Measurements from ENCODE around the gene RNF149. TPM values are rescaled to one million over a fixed set of nuclear protein-coding genes. Genes with fewer than 3 reads are reported as not detected.
A peak's percentile ranks its signal among the peaks of the same experiment; 100 is the strongest.
"Not testable (repeated sequence)": the region's sequence is repeated elsewhere in the genome, so short reads cannot be mapped to it uniquely, and the experiment has no call there.

RNF149 gene
- total RNA-seq, 6 experiments from 2014 or later, result 24.6 to 33.4 (median 26.0) TPM

DNA sequence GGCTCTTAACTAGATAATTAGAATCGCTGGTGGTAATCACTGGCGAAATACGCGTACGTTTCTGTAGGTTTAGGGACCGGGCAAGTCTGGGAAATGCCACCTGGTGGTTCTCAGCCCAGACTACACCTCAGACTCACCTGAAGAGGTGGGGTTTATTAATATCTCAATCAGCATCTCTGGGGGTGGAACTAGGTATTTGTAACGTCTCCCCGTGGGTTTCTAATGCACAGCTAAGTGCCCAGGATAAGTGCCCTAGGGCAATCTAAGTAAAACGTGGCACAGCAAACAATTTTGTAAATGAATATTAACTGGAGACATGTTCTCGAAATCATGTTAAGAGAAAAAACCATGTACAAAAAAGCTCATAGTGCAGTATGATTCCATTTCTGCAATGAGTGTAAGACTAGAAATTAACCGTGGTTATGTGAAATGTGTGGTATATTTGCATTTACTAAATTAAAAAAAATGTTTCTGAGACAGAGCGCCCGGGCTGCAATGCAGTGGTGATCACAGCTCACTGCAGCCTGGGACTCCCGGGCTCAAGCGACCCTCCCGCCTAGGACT, 56.6 kb downstream of the RNF149 start:
- H3K27me3 Mint-ChIP-seq (ENCODE audit: insufficient read depth), result no peaks in the 10 kb centered on the region; the same call in none of the 2 replicates
- peaks cover 12% of the 10 kb centered on the region for H3K36me3 Mint-ChIP-seq (ENCODE audit: low read depth)
- no peaks in the 10 kb centered on the region for H3K9me3 Mint-ChIP-seq
- H3K4me1 Mint-ChIP-seq (ENCODE audit: low read depth), result peaks cover 59% of the 10 kb centered on the region
- TF ChIP-seq, protein P1, sequence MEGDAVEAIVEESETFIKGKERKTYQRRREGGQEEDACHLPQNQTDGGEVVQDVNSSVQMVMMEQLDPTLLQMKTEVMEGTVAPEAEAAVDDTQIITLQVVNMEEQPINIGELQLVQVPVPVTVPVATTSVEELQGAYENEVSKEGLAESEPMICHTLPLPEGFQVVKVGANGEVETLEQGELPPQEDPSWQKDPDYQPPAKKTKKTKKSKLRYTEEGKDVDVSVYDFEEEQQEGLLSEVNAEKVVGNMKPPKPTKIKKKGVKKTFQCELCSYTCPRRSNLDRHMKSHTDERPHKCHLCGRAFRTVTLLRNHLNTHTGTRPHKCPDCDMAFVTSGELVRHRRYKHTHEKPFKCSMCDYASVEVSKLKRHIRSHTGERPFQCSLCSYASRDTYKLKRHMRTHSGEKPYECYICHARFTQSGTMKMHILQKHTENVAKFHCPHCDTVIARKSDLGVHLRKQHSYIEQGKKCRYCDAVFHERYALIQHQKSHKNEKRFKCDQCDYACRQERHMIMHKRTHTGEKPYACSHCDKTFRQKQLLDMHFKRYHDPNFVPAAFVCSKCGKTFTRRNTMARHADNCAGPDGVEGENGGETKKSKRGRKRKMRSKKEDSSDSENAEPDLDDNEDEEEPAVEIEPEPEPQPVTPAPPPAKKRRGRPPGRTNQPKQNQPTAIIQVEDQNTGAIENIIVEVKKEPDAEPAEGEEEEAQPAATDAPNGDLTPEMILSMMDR (IDR thresholded peaks at IDR 0.05), result peak; percentile 60
- peak overlapping the region; percentile 99 for H3K4me3 Mint-ChIP-seq
- peak overlapping the region; percentile 86 for H3K27ac Mint-ChIP-seq
- DNase-seq, result no peak

DNA sequence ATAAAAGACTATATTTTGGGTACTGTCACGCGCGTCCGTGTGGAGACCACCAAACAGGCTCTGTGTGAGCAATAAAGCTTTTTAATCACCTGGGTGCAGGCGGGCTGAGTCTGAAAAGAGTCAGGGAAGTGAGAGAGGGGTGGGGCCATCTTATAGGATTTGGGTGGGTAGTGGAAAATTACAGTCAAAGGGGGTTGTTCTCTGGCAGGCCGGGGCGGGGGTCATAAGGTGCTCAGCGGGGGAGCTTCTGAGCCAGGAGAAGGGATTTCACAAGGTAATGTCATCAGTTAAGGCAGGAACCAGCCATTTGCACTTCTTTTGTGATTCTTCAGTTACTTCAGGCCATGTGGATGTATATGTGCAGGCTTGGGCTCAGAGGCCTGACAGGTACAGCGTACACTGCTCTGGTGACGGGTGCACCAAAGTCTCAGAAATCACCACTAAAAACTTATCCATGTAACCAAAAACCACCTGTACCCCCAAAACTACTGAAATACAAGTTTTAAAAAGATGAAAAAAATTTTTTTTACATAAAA, 57.2 kb downstream of the RNF149 start:
- H3K9me3 Mint-ChIP-seq; H3K27me3 Mint-ChIP-seq (ENCODE audit: insufficient read depth); H3K4me3 Mint-ChIP-seq; DNase-seq; H3K27ac Mint-ChIP-seq: not testable (repeated sequence)
- Mint-ChIP-seq H3K36me3 (ENCODE audit: low read depth) (peaks cover 12% of the 10 kb centered on the region), H3K4me1 (ENCODE audit: low read depth) (peaks cover 59% of the 10 kb centered on the region)

DNA sequence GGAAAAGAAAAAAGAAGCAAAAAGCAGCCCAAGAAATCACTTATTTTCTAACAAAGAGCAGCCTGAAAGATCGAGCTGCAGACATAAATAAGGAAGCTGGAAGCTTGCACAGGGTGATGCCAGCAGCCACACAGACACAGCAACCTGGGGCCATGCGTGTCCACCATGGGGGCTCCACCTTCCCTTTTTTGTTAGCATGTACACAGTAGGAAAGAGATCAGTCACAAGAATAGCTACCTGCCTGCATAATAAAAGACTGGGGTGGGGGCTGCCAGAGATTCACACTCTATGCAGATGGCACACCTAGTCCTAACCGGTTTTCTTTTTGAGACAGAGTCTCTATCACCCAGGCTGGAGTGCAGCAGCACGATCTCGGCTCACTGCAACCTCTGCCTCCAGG, 58.7 kb downstream of the RNF149 start:
- no peaks in the 10 kb centered on the region; the same call in none of the 2 replicates for H3K27me3 Mint-ChIP-seq (ENCODE audit: insufficient read depth)
- no peak for DNase-seq
- TF ChIP-seq, protein P1 (IDR thresholded peaks at IDR 0.05), result no peak
- H3K4me1 Mint-ChIP-seq (ENCODE audit: low read depth), result peaks cover 51% of the 10 kb centered on the region
- no peak overlapping the region for H3K4me3 Mint-ChIP-seq
- peaks cover 12% of the 10 kb centered on the region for H3K36me3 Mint-ChIP-seq (ENCODE audit: low read depth)
- H3K9me3 Mint-ChIP-seq, result no peaks in the 10 kb centered on the region
- H3K27ac Mint-ChIP-seq, result no peak overlapping the region; the same call in 1 of the 2 replicates

DNA sequence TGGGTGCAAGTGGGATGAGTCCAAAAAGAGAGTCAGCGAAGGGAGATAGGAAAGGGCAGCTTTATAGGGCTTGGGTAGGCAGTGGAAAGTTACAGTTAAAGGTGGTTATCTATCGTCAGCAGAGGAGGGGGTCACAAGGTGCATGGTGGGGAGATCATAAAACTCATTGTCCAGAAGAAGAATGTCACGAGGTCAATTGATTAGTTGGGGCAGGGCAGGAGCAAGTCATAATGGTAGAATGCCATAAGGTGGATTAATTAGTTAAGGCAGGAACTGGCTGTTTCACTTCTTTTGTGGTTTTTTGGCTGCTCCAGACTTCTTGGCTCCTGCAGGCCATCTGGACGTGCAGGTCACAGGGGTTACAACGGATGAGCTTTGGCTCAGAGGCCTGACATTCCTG, 59.7 kb downstream of the RNF149 start:
- Mint-ChIP-seq H3K36me3 (ENCODE audit: low read depth) (peaks cover 12% of the 10 kb centered on the region), H3K4me1 (ENCODE audit: low read depth) (peaks cover 40% of the 10 kb centered on the region)
- H3K9me3 Mint-ChIP-seq; H3K4me3 Mint-ChIP-seq; H3K27me3 Mint-ChIP-seq (ENCODE audit: insufficient read depth); DNase-seq; H3K27ac Mint-ChIP-seq: not testable (repeated sequence)

DNA sequence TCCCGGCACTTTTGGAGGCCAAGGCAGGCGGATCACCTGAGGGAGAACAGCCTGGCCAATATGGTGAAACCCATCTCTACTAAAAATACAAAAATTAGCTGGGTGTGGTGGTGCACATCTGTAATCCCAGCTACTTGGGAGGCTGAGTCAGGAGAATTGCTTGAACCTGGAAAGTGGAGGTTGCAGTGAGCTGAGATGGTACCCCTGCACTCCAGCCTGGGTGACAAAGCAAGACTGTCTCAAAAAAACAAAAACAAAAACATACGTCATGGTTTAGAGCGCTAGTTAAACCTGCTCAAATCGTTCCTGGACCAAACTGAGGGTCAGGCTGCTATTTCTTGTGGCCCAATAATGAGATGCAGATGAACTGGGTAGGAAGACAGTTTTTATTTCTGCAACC, 63.0 kb downstream of the RNF149 start:
- peaks cover 30% of the 10 kb centered on the region for H3K4me1 Mint-ChIP-seq (ENCODE audit: low read depth)
- not testable (repeated sequence) for H3K4me3 Mint-ChIP-seq; H3K36me3 Mint-ChIP-seq (ENCODE audit: low read depth); DNase-seq; H3K27ac Mint-ChIP-seq; H3K9me3 Mint-ChIP-seq; H3K27me3 Mint-ChIP-seq (ENCODE audit: insufficient read depth)

DNA sequence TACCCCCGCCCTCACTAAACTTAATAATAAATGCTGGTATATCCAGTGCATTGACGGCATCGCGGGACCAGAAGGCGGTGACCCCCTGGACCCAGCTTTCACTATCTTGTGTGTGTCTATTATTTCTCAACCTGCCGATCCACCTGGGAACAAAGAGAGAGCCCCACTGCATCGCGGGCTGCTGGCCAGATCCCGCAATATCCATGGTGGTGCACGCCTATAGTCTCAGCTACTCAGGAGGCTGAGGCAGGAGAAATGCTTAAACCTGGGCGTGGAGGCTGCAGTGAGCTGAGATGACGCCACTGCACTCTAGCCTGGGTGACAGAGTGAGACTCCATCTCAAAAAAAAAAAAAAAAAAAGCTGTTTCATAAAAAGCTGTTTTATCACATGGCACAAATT, 63.6 kb downstream of the RNF149 start:
- H3K9me3 Mint-ChIP-seq; H3K4me3 Mint-ChIP-seq; H3K27me3 Mint-ChIP-seq (ENCODE audit: insufficient read depth); H3K27ac Mint-ChIP-seq; H3K36me3 Mint-ChIP-seq (ENCODE audit: low read depth); DNase-seq: not testable (repeated sequence)
- H3K4me1 Mint-ChIP-seq (ENCODE audit: low read depth), result peaks cover 36% of the 10 kb centered on the region

DNA sequence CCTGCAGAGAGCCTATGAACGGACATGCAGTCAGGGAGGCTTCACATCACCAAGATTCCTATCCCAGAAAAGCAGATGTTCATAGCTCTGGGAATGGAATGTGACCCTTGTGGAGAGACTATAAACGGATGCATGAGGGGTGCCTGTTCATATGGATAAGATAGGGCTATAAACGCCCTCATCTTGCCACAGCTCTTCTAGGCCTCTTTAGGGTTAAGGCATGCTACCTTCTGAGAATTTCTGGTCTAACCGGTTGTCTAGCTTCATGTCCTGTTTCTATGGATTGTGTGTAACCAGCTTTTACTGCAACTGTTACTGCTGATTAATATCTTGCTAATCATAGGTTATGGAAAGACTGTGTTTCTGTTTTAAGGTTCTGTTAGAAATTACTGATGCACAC, 64.1 kb downstream of the RNF149 start:
- not testable (repeated sequence) for H3K27me3 Mint-ChIP-seq (ENCODE audit: insufficient read depth); DNase-seq; H3K36me3 Mint-ChIP-seq (ENCODE audit: low read depth); H3K27ac Mint-ChIP-seq; H3K4me3 Mint-ChIP-seq; H3K9me3 Mint-ChIP-seq
- peaks cover 39% of the 10 kb centered on the region for H3K4me1 Mint-ChIP-seq (ENCODE audit: low read depth)

DNA sequence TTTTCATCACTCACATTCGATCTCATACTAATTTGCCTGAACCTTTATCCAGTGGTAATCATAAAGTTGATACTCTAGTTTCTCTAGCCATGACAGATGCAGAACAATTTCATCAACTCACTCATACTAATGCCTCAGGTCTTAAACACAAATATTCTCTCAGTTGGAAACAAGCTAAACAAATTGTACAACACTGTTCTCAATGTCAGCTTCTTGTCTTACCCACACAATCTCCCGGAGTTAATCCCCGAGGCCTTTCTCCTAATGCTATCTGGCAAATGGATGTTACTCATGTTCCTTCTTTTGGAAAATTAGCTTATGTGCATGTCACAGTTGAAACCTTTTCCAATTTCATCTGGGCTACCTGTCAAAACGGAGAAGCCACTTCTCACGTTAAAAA, 67.3 kb downstream of the RNF149 start:
- no peak for DNase-seq
- no peaks in the 10 kb centered on the region for H3K36me3 Mint-ChIP-seq (ENCODE audit: low read depth)
- H3K4me1 Mint-ChIP-seq (ENCODE audit: low read depth), result peaks cover 24% of the 10 kb centered on the region
- no peak overlapping the region for H3K4me3 Mint-ChIP-seq
- no peaks in the 10 kb centered on the region; the same call in 1 of the 2 replicates for H3K27me3 Mint-ChIP-seq (ENCODE audit: insufficient read depth)
- H3K9me3 Mint-ChIP-seq, result no peaks in the 10 kb centered on the region
- H3K27ac Mint-ChIP-seq, result no peak overlapping the region
- TF ChIP-seq, protein P1 (IDR thresholded peaks at IDR 0.05), result no peak

Measured in HFFc6 (cell line).